OCI-LY3 (cell line): ENCODE results near the gene HCN2.

ENCODE experiments used
- EZH2phosphoT487 ChIP-seq: fragments of 200-600 bp; shearing (Covaris generic); IDR thresholded peaks from 2 replicates; pipeline ENCODE4 v1.6.1; 2018; ENCODE audit warnings: antibody characterized with exemption, mixed run types, low read depth
- TF ChIP-seq, protein P1 (sequence below): fragments of 200-600, 300-600 bp; sonication (generic); IDR thresholded peaks from 2 replicates; pipeline ENCODE4 v1.5.1; 2014; ENCODE audit warnings: antibody characterized with exemption, low read length, low read depth

DNA sequence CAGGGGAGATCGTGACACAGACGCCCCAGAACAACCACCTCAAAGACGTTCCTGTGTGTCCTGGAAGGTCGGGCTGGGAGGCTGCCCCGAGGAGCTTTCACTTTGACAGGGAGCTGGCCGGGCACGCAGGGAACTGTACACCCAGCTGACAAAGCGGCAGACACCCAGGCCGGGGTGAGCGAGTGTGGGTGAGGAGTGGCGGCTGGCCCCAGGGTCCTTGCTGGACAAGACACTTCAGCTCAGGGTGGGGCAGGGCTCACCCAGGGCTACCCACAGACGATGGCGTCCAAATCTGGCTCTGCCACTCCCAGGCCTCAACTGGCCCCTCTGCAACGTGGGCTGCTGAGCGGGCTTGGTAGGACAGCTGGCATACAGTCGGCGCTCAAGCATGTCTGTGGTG lies 52.0 kb downstream of the HCN2 start:
- TF ChIP-seq, protein P1, sequence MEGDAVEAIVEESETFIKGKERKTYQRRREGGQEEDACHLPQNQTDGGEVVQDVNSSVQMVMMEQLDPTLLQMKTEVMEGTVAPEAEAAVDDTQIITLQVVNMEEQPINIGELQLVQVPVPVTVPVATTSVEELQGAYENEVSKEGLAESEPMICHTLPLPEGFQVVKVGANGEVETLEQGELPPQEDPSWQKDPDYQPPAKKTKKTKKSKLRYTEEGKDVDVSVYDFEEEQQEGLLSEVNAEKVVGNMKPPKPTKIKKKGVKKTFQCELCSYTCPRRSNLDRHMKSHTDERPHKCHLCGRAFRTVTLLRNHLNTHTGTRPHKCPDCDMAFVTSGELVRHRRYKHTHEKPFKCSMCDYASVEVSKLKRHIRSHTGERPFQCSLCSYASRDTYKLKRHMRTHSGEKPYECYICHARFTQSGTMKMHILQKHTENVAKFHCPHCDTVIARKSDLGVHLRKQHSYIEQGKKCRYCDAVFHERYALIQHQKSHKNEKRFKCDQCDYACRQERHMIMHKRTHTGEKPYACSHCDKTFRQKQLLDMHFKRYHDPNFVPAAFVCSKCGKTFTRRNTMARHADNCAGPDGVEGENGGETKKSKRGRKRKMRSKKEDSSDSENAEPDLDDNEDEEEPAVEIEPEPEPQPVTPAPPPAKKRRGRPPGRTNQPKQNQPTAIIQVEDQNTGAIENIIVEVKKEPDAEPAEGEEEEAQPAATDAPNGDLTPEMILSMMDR: no peak
- no peak for TF ChIP-seq EZH2phosphoT487
